Osteocyte (in vitro differentiated cells): ENCODE data around the gene GDAP2. TPM values are rescaled to one million over a fixed set of nuclear protein-coding genes. Genes with fewer than 3 reads are reported as not detected.
"Not testable (repeated sequence)": the region's sequence is repeated elsewhere in the genome, so short reads cannot be mapped to it uniquely, and the experiment has no call there.

Experiments
- DNase-seq: peaks from one replicate; pipeline ENCODE4 v3.0.0; 2021; ENCODE audit warnings: mixed read lengths; ENCODE audit not compliant: unreplicated experiment; ENCODE audit errors: extremely low spot score
- H3K27ac Mint-ChIP-seq: one replicate; pipeline ENCODE4 v1.8.0; 2021; ENCODE audit warnings: mild to moderate bottlenecking, mixed read lengths; ENCODE audit not compliant: unreplicated experiment
- H3K27me3 Mint-ChIP-seq: one replicate; pipeline ENCODE4 v1.8.0; 2021; ENCODE audit warnings: mixed read lengths; ENCODE audit not compliant: unreplicated experiment
- H3K36me3 Mint-ChIP-seq: one replicate; pipeline ENCODE4 v1.8.0; 2021; ENCODE audit warnings: mixed read lengths; ENCODE audit not compliant: unreplicated experiment
- H3K4me1 Mint-ChIP-seq: one replicate; pipeline ENCODE4 v1.8.0; 2021; ENCODE audit warnings: mixed read lengths; ENCODE audit not compliant: unreplicated experiment
- H3K4me3 Mint-ChIP-seq: one replicate; pipeline ENCODE4 v1.8.0; 2021; ENCODE audit warnings: mild to moderate bottlenecking, moderate library complexity, mixed read lengths; ENCODE audit not compliant: unreplicated experiment
- H3K9me3 Mint-ChIP-seq: one replicate; pipeline ENCODE4 v1.8.0; 2021; ENCODE audit warnings: mixed read lengths; ENCODE audit not compliant: unreplicated experiment
- CTCF ChIP-seq: fragments of 200-600 bp; sonication (generic); IDR thresholded peaks from 2 replicates; pipeline ENCODE4 v1.5.0; 2021; ENCODE audit warnings: antibody characterized with exemption, mild to moderate bottlenecking, moderate library complexity
- total RNA-seq: library from RNA; stranded (reverse); gene quantifications from 2 replicates; pipeline ENCODE4 v1.2.1, GENCODE V29; 2021

GDAP2 gene
- total RNA-seq, 1 donor from 2014 or later, result 22.9 TPM

DNA sequence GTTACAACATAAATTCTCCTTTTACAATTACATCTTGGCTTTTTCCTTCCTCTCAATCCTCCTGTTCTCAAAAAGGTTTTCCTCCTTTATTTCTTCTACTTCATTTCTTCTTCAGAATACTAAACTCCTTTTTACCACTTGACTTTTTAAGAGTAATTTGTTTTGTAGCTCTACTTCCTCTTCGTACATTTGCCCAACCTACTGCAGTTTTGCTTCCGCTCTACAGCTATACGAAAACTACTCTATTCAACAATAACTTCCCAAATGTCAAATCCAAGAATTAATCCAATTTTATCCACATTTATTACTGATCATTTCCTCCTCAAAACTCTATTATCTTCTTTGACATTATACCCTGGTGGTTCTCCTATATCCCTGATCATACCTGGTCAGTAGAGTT, 3.4 kb downstream of the GDAP2 start:
- peaks cover 24% of the 10 kb centered on the region for H3K4me1 Mint-ChIP-seq
- no peak overlapping the region for H3K27ac Mint-ChIP-seq
- H3K4me3 Mint-ChIP-seq, result no peak overlapping the region
- no peak for TF ChIP-seq CTCF
- no peaks in the 10 kb centered on the region for H3K27me3 Mint-ChIP-seq
- H3K36me3 Mint-ChIP-seq, result peaks cover 4% of the 10 kb centered on the region
- no peaks in the 10 kb centered on the region for H3K9me3 Mint-ChIP-seq
- DNase-seq, result no peak

DNA sequence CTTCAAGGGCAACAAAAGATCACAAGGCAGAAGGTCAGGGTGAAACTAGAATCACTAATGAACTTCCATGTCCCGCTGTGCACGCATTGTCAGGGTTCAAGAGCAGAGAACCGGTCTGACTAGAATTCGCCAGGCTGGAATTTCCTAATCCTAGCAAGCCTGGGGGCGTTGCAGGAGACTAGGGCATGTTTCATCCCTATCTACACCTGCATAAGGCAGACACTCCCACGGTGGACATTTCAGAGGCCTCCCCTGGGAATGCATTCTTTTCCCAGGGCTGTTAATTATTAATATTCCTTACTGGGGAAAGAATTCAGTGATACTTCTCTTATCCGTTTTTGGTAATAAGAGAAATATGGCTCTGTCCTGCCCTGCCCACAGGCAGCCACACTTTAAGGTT, 6.7 kb downstream of the GDAP2 start:
- H3K9me3 Mint-ChIP-seq, H3K4me3 Mint-ChIP-seq, H3K4me1 Mint-ChIP-seq, H3K27ac Mint-ChIP-seq, H3K27me3 Mint-ChIP-seq, DNase-seq: not testable (repeated sequence)
- peaks cover 19% of the 10 kb centered on the region for H3K36me3 Mint-ChIP-seq

DNA sequence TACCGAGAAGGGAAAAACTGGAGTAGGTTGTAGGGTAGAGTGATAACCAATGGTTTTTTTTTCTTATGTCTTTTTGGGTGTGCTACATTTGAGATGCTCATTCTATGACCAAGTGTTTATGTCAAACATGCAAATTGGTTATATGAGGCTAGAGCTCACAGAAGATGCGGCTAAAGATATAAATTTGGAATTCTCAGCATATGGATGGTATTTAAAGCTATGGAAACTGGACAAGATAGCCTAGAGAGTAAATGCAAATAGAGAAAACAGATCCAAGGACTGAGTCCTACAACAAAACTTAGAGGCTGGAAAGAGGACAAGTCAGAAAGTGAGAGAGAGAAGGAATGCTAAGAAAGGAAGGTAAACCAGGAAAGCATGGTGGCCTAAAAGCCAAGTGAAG, 7.4 kb downstream of the GDAP2 start:
- H3K27me3 Mint-ChIP-seq, result no peaks in the 10 kb centered on the region
- TF ChIP-seq CTCF, result no peak
- no peak overlapping the region for H3K27ac Mint-ChIP-seq
- H3K4me1 Mint-ChIP-seq, result peaks cover under 1% of the 10 kb centered on the region
- DNase-seq, result no peak
- H3K4me3 Mint-ChIP-seq, result no peak overlapping the region
- peaks cover 24% of the 10 kb centered on the region for H3K36me3 Mint-ChIP-seq
- H3K9me3 Mint-ChIP-seq, result no peaks in the 10 kb centered on the region

DNA sequence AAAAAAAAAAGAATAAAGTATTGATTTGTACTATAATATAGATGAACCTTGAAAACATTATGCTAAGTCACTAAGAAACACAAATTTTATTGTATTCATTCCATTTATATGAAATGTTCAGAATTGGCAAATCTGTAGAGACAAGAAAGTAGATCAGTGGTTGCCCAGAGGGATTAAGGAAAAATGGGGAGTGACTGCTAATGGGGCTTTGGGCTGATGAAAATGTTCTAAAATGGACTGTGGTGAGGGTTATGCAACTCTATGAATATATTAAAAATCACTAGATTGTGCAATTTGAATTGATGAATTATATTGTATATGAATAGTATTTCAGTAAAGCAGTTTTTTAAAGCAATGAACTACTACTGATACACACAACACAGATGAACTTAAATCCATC, 10.0 kb downstream of the GDAP2 start:
- Mint-ChIP-seq H3K4me1 (peaks cover under 1% of the 10 kb centered on the region), H3K27me3 (no peaks in the 10 kb centered on the region), H3K27ac (no peak overlapping the region), H3K36me3 (peaks cover 44% of the 10 kb centered on the region), H3K9me3 (no peaks in the 10 kb centered on the region), H3K4me3 (no peak overlapping the region)
- no peak for DNase-seq
- TF ChIP-seq CTCF, result no peak

GRCh38 chr1:117911051-117911450, 18.4 kb downstream of the GDAP2 start:
- no peak overlapping the region for H3K27ac Mint-ChIP-seq
- H3K27me3 Mint-ChIP-seq, result no peaks in the 10 kb centered on the region
- H3K4me3 Mint-ChIP-seq, result no peak overlapping the region
- peaks cover 3% of the 10 kb centered on the region for H3K4me1 Mint-ChIP-seq
- no peak for TF ChIP-seq CTCF
- H3K9me3 Mint-ChIP-seq, result no peaks in the 10 kb centered on the region
- peaks cover 49% of the 10 kb centered on the region for H3K36me3 Mint-ChIP-seq
- DNase-seq, result no peak

- Mint-ChIP-seq H3K4me1 (no peaks in the 10 kb centered on the region), H3K27ac (no peak overlapping the region), H3K36me3 (peaks cover 50% of the 10 kb centered on the region), H3K27me3 (no peaks in the 10 kb centered on the region), H3K9me3 (no peaks in the 10 kb centered on the region), H3K4me3 (no peak overlapping the region)
- TF ChIP-seq CTCF, result no peak
- DNase-seq, result no peak
These were observed 24.4 kb downstream of the GDAP2 start for GRCh38 chr1:117905019-117905418.
